Ishikawa (cell line): ENCODE data around the gene ID3.

Experiments used
- TAF1 ChIP-seq: IDR thresholded peaks from 2 replicates; pipeline ENCODE4 v1.6.1; 2012; ENCODE audit warnings: low read depth, mild to moderate bottlenecking
- TCF12 ChIP-seq: IDR thresholded peaks from 2 replicates; pipeline ENCODE4 v1.6.1; 2012; ENCODE audit warnings: low read depth

DNA sequence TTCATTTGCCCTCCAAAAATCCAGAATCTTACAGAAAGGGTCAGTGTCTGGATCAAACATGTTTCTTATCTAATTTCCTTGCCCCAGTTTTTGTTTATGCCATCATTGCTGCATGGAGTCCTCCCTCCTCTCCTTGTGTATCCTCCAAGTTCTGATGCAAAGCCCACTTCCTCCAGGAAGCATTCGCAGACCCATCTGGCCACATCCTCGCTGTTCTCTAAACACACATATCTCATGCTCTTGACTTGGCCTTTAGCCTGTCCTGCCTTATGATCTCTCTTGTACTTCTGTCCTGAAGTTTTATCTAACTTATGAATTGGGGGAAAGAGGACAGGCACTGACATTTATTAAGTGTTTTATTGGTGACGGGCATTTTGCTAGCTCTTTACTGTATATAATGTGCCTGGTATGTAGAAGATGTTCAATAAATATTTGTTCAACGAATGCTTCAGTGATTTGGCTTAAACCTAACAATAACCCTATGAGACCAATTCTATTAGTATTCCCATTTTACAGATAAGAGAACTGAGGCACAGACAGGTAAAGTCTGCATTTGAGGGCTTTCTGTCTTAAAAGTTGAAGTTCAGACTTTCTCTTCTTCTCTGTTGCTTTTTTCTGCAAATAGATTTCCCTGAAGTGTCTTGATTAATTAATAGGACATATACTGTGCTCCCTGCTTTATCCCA lies 19.2 kb upstream of the ID3 start:
- TF ChIP-seq TCF12 (no peak), TAF1 (no peak)
